HG03103 (cell line): ENCODE measurements around the gene CKS1B.
A peak's percentile ranks its signal among the peaks of the same experiment; 100 is the strongest.

Source experiments
- ATAC-seq: cut with Tn5 transposase; IDR thresholded peaks from one replicate; pipeline ENCODE4 v1.9.1; 2021; ENCODE audit warnings: low read depth; ENCODE audit not compliant: unreplicated experiment

Gene CKS1B

DNA sequence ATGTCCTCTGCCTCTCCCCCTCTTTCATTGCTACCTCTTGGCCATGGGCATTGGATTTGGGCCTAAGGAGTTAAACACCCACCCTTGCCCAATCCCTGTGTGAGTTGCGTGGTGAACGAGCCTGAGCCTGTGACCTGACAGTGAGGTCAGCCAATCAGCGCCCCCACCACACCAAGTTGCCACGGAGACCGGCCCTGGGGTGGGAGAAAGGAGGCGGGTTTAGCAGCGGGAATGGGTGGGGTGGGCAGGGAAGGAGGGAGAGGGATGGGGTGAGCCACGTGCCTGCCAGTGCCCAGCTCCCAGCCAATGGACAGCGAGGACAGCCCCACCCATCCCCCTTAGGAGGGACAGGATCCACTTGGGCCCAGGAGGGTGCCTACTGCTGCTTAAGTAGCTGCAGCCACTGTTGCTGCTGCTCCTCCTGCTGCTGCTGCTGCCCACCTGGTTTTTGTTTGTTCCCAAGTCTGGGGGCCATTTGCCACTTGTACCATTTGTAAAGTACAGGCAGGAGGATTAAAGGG is 37.6 kb downstream of the CKS1B start:
- ATAC-seq, result no peak

DNA sequence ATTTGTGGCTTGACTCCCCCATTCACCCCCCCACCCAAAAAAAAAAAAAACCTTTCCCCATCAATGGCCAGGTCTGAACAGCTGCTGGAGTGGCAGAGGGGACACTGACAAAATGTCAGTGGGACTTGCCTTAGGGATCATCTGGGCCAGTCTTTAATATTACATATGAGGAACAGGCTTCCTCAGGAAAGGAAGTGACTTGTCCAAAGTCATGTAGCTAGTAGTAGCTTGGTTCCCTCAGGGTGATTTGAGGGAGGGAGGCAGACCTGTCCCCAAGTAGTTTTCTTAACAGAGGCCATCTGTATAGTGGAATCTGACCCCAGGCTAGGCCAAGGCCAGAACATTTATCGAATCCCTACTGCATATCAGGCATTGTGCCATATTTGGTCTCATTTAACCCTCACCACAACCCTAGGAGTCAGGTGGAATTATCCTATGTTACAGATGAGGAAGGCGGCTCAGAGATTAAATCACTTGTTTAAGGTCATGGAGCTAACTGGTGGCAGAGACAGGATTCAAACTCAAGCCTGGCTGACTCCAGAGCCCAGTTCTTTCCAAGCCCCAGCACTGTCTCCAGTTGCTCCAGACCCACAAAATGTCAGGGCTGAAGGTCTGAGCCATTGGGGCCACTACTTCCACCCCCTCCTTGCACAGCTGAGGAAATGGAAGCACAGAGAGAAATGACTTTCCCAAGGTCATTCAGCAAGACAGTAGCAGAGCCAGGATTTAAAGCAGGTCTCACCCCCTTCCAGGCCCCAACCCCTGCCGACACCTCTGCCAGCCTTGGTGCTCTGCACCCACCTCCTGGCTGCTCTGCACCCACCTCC is 38.5 kb downstream of the CKS1B start:
- no peak for ATAC-seq

DNA sequence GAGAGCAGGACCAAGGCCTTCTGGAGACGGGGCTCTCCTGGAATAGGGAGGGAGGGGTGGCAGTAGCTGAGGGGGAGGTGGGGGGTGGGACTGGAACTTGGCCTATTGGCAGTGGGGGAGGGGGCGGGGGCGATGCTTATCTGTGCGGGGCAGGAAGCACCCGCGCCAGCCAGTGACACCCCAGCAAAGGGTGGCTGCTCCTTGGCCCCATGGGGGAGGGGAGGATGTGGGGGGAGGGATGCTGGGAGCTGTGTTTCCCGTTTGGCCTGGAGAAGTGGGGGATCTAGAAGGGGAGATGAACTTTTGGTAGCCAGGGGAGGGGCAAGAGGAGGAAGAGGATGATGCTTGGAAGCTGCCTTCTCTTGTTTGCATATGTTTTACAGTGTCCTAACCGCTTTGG is 39.2 kb downstream of the CKS1B start:
- no peak for ATAC-seq

DNA sequence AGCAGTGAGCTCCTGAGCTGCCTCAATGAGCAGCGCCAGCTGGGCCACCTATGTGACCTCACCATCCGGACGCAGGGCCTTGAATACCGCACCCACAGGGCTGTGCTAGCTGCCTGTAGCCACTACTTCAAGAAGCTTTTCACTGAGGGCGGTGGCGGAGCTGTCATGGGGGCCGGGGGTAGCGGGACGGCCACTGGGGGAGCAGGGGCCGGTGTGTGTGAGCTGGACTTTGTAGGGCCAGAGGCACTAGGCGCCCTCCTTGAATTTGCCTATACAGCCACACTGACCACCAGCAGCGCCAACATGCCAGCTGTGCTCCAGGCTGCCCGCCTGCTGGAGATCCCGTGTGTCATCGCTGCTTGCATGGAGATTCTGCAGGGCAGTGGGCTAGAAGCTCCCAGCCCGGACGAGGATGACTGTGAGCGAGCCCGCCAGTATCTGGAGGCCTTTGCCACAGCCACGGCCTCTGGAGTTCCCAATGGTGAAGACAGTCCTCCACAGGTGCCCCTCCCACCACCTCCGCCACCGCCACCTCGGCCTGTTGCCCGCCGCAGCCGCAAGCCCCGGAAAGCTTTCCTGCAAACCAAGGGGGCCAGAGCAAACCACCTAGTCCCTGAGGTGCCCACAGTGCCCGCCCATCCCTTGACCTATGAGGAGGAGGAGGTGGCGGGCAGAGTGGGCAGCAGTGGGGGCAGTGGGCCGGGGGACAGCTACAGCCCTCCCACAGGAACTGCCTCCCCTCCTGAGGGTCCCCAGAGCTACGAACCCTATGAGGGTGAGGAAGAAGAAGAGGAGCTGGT is 40.4 kb downstream of the CKS1B start:
- ATAC-seq, result no peak

DNA sequence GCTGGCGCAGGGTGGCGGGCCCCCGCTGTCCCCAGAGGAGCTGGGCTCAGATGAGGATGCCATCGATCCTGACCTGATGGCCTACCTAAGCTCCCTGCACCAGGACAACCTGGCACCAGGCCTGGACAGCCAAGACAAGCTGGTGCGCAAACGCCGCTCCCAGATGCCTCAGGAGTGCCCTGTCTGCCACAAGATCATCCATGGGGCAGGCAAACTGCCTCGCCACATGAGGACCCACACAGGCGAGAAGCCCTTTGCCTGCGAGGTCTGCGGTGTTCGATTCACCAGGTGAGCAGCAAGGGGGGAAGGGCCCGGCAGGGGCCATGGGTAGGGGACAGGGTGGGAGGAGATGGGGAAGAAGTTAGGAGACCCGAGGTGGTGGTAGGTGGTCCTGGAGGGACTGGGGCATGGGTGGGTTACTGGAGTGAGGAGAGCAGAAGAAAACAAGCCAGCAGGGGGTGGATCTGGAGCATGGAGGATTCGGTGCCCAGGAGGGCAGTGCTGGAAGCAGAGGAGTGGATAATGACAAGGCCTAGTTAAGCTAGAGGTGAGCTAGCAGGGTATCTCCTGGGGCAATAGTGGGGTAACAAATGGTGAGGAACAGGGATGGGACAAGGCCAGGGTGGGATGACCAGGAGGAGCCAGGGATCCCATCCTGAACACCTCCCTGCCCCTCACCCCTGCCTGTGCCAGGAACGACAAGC is 41.2 kb downstream of the CKS1B start:
- no peak for ATAC-seq

DNA sequence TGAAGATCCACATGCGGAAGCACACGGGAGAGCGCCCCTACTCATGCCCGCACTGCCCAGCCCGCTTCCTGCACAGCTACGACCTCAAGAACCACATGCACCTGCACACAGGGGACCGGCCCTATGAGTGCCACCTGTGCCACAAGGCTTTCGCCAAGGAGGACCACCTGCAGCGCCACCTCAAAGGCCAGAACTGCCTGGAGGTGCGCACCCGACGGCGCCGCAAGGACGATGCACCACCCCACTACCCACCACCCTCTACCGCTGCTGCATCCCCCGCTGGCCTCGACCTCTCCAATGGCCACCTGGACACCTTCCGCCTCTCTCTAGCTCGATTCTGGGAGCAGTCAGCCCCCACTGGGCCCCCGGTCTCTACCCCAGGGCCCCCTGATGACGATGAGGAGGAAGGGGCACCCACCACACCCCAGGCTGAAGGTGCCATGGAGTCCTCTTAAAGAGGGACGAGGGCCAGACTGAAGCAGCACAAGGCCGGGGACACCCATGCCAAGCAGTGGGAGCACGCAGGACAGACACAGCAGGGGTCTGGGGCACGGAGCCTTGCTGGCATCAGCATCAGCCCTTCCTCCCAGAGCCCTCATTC is 41.9 kb downstream of the CKS1B start:
- ATAC-seq, result no peak

DNA sequence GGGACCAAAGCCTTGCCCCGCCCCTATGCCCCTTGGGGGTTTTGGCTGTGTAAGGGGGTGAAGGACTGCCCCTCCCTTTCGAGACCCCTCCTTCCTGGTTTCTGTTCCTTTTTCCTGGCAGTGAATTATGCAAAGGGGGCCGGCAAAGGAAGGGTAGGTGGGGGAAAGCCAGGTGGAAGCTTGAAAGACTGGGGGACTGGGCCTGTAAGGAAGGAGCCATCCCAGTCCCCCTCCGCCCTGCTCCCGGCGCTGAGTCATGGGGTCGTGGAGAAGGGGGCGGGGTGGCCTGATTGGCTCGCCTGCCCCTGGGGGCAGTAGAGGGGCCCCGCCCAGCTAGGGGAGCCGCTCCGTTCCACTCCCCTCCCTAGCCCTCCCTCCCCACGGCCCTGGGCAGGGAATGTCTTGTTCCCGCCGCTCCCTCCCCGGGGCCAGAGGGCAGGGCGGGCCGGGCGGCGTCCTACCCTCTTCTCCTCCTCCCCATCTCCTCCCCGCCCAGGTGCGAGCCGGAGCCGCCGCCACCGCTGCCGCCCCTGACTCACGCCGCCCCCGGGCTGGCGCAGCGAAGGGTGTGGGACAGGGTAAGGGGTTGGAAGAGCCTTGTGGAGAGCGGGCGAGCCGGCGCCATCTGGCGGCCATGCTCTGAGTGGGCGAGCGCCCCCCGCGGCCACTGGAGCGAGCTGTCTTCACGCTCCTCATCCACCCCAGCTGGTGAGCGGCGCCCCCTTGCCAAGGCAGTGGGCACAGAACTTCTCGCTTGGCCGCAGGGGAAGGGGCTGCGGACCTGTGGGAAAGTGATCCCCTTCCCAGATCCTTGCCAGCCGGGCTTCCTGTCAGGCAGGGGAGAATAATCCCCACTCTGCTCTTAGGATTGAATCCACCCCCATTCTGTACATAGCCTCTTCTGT is 42.8 kb downstream of the CKS1B start:
- ATAC-seq, result peak; percentile 78

DNA sequence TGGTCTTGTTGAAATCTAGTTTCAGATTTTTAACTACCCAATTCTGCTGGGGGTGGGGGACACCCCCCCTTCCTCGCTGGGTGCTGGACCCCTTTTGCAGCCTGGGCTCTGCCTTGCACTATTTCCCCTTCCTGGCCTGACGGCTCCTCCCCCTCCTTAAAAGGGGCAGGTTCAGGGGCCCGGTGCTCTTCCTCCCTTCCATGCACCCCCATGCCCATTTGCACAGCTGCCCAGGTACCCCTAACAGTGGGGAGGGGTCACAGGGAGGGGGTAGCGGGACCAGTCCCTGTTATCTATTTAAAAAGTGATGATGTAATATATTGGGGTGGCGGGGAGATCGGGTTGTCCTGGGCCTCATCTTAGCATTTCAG is 43.5 kb downstream of the CKS1B start:
- ATAC-seq, result no peak

DNA sequence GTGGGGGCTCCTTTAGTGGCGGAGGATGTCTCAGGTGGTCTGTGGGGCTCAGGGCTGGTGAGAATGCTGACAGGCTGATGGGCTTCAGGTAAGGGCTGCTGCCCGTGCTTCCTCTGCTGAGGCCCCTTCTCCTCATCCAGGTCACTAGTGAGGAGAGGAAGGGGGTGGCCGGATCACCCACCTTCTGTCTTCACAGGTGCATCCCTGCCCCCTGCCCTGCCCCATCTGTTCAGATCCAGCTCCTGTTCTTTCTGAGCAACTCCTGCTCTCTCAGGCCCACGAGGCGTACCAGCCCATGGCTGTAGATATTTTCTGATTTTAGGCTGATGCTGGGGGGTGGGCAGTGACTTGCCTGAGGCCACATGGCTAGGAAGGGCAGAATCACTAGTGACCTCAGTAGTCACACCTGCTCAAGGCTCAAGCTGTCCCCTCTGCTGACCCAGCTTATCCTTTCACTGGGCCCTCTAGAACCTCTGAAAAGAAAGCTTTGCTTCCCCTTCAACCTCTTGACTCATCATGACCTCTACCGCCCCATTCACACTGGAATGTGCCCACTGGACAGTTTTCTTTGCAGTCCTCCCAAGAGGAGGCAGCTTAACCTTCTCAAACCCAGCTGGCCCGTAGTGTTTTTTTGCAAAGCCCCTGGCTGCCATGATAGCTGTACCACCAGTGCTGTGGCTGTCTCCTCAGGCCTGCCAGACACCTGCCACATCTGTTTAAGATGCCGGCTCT is 44.3 kb downstream of the CKS1B start:
- ATAC-seq, result no peak

DNA sequence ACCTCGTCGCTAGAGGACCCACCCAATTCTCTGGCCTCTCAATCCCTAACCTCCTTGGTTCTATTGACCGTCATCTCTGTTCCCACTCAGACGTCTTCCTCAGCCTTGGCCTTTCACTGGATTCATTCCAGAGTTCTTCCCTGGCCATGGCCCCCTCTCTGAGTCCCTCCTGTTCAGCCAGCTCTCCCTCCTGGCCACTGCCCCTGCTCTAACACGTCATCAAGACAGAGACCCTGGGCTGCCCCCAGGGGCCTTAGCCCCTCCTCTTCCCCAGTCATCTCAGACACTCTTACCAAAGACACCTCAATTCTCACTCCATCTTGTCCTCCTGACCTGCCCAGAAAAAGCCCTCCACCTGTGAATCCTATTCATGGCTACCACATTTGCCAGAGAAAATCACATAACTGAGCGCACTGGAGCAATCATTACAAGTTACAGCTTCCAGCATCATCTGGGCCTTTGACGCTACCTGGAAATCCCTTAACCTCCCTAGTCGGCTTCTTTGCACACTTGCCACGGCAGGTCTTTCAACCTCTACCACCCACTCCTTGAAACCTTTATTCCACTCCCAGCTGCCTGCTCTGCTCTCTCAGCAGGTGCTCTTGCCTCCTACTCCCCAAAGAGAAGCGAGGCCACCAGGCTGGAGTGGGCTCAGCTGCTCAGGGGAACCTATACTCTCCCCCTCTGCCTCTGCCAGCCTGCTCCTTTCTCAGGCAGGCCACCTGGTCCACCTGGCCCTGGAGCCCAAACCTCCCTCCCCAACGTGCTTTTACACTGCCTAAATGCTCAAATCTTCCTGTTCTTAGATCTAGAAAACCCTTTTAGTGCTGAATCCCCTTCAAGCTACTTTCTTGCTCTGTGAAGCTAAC is 45.1 kb downstream of the CKS1B start:
- ATAC-seq, result no peak

DNA sequence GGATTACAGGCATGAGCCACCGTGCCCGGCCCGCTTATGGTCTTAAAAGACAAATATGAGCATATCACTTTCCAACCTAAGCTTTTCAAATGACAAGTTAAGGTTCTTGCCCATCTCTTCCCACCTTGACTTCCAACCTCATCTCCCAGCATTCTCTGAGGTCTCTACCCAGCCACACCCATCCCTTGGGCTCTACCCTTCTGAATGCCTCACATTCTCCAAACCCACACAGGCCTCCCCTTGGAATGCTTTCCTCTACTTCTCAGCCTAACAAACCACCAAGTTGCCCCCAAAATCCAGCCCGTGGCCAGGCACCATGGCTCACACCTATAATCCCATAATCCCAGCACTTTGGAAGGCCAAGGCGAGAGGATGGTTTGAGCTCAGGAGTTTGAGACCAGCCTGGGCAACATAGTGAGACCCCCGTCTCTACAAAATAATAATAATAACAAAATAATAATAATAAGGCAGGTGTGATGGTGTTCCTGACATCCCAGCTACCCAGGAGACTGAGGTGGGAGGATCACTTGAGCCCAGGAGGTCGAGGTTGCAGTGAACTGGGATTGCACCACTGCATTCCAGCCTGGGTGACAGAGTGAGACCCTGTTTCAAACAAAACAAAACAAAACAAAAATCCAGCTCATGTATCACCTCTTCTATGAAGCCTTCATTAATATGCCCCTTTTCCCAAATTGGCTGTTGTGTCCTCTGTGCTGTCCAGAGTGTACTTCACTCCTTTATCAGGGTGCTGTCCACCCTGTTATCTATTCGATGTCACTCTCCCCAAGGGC is 47.9 kb downstream of the CKS1B start:
- no peak for ATAC-seq

DNA sequence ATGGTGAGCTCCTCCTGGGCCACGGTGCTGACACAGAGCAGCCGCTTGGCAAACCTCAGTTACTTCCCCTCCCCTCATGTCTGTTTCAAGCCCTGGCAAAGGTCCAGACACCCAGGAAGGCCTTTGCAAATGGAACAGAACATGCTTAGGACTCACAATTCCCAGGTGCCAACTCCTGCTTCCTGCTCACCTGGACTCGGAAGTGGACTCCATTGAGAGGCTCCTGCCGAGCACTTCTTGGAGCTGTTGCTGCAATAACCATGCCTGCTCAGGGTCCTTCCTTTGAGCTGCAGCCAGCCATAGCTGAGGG is 48.4 kb downstream of the CKS1B start:
- no peak for ATAC-seq

DNA sequence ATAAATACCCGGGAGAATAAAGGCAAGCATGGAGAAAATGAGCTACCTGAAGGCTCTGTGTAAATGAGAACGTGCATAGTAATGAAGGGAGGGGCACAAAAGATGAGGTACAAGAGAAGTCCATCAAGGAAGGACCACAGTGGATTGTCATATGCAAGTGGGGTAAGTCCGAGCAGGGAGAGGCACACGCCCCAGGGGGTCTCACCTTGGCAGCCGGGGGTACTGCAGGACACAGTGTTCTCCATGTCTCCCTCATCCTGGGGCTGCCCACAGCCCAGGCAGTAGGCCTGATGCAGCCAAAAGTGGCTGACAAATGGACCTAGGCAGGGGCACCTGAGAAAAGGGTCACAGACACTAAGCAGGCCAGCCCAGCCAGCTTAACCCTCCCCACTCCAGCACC is 49.1 kb downstream of the CKS1B start:
- ATAC-seq, result no peak

DNA sequence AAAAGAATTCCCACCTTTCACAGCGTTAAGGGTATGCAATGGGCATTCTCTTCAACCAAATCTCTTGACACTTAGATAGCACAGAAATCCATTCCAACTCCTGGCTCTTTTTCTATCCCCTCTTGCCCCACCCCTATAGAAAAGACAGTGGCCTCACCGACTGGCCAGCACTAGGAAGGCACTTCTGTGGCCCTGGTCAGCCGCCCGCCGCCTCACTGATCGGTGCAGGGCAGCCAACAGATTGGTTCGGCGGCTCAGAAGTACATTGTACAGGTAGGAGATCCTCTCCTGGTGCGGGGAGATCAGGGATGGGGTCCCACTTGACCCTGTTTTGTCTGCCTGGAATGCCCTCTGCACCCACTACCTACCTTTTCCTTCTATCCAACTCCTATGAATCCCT is 49.8 kb downstream of the CKS1B start:
- ATAC-seq, result no peak

DNA sequence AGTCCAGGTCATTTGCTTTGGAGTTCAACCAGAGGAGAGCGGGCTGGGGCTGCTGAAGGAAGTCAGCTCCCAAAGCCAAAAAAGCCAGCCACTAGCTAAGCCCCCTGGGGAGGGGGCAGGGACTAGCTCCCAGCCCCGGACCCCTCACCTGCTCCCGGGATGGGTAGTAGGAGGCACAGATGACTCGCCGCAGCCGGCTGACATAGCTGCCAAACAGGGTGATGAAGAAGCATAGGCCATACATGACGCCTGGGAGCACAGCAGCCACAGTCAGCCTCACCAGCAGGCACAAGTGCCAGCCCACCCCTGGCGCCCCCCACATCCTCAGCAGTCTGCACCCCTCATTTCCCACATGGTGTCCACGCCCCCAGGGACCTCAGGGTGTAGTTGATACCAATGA is 51.7 kb downstream of the CKS1B start:
- ATAC-seq, result no peak

DNA sequence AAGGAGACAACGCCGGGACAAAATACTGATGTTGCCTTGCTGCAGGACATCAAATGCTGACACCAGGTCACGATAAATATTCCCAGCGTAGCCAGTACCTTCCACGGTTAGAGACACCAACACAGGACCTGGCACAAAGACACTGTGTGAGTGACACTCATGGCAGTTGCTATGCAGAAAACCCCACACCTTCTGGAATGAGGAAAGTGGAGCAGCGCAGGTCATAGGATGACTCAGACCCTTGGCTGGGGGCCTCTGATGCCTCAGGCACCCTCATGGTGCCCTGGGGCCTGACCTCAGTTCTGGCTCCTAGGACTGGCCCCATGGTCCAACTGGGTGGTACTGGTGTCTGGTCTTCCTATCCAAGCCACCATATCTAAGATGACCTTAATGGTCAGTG is 52.1 kb downstream of the CKS1B start:
- no peak for ATAC-seq
